Measurements from ENCODE around the gene BAK1. TPM values are rescaled to one million over a fixed set of nuclear protein-coding genes. Genes with fewer than 3 reads are reported as not detected.
A peak's percentile ranks its signal among the peaks of the same experiment; 100 is the strongest.

Gene BAK1
- total and polyA plus RNA-seq, 12 donors, result 12.6 to 37.6 (median 18.7) TPM

- no peak for TF ChIP-seq CTCF (IDR thresholded peaks at IDR 0.05)
- Histone ChIP-seq H3K9me3 (no peaks in the 10 kb centered on the region), H3K4me3 (no peak overlapping the region), H3K36me3 (no peaks in the 10 kb centered on the region), H3K27ac (no peak overlapping the region), H3K27me3 (peaks cover 0 to 11% (median 0%) of the 10 kb centered on the region in 7 donors), H3K4me1 (peaks cover 7 to 36% (median 16%) of the 10 kb centered on the region in 9 donors)
- no peak for DNase-seq
- intact Hi-C loops (cut with DNase I), result loop anchor here in 1 of 10 donors (10.0 kb wide), 1 partner anchor 160 kb away; no protein-coding TSS in a partner anchor
- 91 to 94% methylated on average over 18 of the region's 18 CpGs for WGBS, 2 donors
- no peak for ATAC-seq
Measured at GRCh38 chr6:33595001-33595846, 15.1 kb upstream of the BAK1 start.

GRCh38 chr6:33593414-33593727 is 13.3 kb upstream of the BAK1 start:
- Histone ChIP-seq H3K9me3 (no peaks in the 10 kb centered on the region), H3K27ac (no peak overlapping the region), H3K36me3 (no peaks in the 10 kb centered on the region), H3K4me3 (peak overlapping the region in 5 of 10 donors; percentile 5 to 30 (median 14)), H3K27me3 (peaks cover 0 to 11% (median 0%) of the 10 kb centered on the region in 7 donors), H3K4me1 (peaks cover 16 to 47% (median 27%) of the 10 kb centered on the region in 9 donors)
- TF ChIP-seq CTCF (IDR thresholded peaks at IDR 0.05), result no peak
- ATAC-seq (no peak), DNase-seq (no peak)
- intact Hi-C loops (cut with DNase I), result loop anchor here in 1 of 10 donors (10.0 kb wide), 1 partner anchor 161 kb away; no protein-coding TSS in a partner anchor
- 40 to 47% methylated on average over 4 of the region's 4 CpGs for WGBS, 2 donors

- peak overlapping the region in 1 of 10 donors; percentile 36 for H3K27ac ChIP-seq
Measured at GRCh38 chr6:33592595-33593413, 12.7 kb upstream of the BAK1 start.

More at GRCh38 chr6:33592595-33593413, 12.7 kb upstream of the BAK1 start:
- peaks cover 0 to 11% (median 0%) of the 10 kb centered on the region in 7 donors for H3K27me3 ChIP-seq
- H3K4me3 ChIP-seq, result peak overlapping the region in 5 of 10 donors; percentile 5 to 30 (median 14)
- H3K9me3 ChIP-seq, result no peaks in the 10 kb centered on the region
- H3K4me1 ChIP-seq, result peaks cover 16 to 43% (median 30%) of the 10 kb centered on the region in 9 donors
- no peak for DNase-seq
- WGBS, 2 donors, result 40 to 46% methylated on average over 57 of the region's 57 CpGs
- no peak for ATAC-seq
- no peak for TF ChIP-seq CTCF (IDR thresholded peaks at IDR 0.05)
- no peaks in the 10 kb centered on the region for H3K36me3 ChIP-seq
- intact Hi-C loops (cut with DNase I), result loop anchor here in 1 of 10 donors (10.0 kb wide), 1 partner anchor 162 kb away; no protein-coding TSS in a partner anchor

All from heart right ventricle (tissue), 16 donors.